GM04504 (cell line): ENCODE data around the gene PAK5.

ENCODE experiments used
- DNase-seq: peaks from one replicate; pipeline ENCODE4 v3.0.0-alpha.2; 2012; ENCODE audit warnings: low read depth

Gene PAK5

DNA sequence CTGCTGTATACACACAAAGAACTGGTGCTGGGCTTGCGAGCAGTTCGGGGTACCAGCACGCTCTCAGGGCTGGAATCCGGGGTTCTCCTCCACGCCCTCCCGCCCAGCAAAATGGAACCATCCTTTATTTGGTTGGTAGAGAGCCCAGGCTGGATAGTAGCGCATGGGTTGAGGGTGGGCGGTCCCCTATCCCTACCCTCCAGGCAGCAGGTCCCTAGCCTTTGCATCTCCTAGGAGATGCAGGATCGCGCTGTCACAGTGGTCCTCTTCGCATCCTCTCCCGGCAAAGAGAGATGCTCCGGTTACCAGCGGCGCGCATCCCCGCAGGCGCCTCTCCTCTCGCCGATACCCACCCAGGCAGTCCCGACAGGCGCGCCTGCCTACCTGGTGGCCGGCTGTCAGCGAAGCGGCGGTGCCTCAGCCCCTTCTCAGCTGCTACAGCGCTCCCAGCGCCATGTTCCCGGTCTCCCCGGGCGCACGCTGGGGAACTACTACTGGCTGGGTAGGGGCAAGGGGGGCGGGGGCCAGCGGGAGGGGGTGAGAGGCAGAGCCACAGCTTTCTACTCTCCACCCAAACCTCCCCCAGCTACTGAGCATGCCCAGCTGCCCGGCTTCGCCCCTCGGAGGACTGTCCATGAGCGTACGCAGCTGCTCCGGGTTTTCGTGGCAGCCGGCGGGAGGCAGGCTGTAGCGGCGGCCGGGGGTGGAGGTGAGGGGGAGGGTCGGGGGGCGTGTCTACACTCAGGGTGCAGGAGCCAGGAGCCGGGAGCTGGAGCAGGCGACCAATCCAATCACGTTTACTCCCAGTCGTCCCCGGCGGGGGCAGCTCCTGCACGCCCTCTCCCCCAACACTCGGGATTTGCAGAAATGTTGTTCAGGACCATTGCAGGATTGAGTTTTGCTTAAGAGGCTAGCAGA lies at the start of gene PAK5:
Gene PAK5, minus strand, starts transcription at position 699 of the 918 bp plus-strand sequence. CDS start 194,748 bp downstream, outside the sequence.
- no peak for DNase-seq

DNA sequence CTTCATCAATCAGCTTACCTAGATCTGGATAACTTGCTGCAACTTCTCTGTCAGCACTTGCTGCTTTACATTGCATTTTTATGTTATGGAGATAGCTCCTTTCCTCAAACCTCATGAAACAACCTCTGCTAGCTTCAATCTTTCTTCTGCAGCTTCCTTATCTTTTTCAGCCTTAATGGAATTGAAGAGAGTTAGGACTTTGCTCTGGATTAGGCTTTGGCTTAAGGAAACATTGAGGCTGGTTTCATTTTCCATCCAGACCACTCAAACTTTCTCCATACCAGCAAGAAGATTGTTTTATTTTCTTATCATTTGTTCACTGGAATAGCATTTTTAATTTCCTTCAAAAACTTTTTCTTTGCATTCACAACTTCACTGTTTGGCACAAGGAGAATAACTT lies 48.8 kb upstream of the PAK5 start:
- DNase-seq = no peak

DNA sequence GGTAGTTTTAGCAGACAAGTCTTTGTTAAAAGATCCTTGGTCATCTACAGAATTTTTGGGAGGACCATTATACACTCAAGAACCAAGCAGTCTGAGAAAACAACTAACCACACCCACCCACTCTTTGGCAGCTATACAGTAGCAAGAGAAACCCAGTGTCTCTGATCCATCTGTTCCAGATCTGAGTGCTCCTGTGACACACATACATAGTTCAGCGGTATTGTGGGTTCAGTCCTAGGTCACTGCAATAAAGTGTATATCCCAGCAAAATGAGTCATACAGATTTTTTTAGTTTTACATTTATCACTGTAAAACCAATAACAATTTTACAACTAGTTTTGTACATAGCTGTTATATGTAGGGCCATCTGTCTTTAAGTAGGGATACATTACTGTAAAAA lies 47.4 kb upstream of the PAK5 start:
- DNase-seq = peak; percentile 6

DNA sequence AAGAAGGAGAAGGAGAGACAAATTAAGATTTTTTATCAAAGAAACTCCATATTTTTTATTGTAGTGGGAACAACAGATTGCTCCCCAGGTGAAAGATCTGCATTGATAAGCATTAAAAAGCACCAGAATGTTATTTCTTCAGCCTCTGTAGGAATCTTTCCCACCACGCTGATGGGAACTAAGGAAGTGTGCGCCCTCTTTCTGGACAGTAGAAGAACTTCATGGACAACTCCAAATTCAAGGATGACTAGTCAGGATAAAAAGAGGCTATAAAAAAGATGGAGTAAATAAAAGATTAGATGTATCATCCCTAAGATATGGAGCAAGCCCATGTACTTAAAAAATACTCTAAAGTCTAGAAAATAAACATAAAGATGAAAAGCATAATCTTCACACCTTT lies 45.8 kb upstream of the PAK5 start:
- DNase-seq = no peak

DNA sequence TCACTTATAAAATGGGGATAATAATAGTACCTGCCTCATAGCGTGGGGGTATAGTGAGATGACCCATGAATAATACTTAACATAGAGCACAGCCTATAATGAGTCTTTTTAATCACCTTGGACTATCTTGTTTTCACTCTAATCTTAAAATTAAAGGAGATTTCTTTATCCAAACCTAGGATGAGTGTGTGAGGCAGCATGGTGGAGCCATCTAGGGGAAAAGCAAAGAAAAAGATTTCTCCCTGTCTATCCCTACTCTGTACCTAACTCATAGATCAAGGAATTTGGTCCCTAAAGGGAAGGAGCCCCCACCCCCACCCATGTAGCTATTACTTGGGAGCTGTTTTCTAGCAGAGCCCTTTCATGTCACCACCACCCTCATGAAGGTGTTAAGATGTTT lies 45.2 kb upstream of the PAK5 start:
- DNase-seq = no peak

DNA sequence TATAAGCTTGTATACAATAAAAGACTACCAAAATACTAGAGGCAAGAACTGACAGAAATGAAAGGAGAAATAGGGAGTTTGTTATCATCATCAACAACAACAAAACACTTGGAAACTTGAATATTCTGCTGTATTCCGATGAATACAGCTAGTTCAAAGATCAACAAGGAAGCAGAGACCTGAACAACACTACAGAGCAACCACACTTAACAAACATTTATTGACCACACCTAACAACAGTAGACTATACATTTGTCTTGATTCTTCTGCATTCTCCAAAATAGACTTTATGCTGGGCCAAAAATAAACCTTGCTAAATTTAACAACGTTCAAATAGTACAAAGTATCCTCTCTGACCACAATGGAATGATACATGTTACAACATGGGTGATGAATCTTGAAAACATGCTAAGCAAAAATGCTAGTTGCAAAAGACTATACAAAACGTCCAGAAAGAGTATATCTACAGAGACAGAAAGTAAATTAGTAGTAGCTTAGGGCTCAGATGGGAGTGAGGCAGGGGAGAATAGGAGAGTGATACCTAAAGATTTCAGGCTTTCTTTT lies 39.1 kb upstream of the PAK5 start:
- no peak for DNase-seq

DNA sequence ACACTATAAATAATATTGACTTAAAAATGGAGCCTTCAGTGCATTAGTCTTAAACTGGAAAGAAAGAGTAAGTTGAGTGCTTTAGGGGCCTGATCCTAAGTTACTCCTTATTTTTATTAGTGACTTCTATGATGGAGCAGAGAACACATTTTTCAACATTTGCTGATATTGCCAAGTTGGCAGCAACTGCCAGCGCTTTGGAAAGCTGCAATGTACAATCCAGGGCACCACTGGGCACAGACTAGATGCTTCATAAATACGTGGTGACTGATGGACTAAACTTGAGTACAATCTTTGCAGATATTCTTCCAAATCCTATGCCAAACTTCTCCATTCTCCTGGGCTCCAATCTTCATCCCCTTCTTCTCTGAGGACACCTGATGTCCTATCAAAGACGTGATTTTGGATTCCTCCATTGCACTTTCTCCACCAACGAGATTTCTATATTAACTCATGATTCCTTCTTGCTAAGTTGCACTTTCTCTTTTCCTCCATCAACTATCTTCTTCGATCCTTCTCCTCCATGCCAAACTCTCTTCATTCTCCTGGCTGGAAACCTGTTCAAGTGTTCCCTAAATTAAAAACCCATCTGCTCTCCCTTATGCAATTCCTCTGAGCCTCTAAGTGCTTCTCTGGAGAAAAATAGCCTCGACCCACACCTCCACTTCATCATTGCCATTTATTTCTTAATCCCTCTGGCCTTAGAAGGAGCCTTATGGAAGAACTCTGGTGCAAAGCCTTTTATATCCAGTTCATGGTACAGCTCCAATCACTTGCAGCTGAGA lies 28.5 kb upstream of the PAK5 start:
- no peak for DNase-seq

DNA sequence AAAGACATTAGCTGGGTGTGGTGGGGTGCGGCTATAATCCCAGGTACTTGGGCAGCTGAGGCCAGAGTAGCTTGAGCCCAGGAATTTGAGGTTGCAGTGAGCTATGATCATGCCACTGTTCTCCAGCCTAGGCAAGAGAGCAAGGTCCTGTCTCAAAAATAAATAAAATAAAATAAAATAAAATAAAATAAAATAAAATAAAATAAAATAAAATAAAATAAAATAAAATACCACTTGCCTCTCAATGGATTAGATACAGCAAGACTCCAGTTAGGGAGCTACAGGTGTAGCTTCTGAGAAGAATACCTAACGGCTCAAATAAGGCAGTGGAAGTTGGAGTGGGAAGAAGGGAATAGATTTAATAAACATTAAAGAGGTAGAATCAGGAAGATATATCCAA lies 13.7 kb upstream of the PAK5 start:
- no peak for DNase-seq

DNA sequence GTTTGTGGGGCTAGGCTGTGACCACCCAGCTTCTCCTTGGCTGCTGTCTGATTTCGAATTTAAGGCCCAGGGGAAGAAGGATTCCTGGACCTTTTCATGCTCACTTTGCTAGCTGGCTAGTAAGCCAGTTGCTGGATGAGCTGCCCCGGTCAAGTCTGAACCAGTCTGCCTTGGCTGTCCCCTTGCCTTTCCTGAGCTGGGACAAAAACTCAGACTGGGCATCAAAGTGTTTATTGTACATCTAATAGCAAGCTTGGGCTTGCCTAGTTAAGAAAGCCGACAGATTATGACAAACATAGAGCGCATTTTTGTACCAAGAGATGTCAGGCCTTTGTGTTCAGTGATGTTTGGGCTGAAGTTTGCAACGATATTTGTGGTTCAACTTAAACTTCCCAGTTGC lies 750 bp upstream of the PAK5 start:
- no peak for DNase-seq

DNA sequence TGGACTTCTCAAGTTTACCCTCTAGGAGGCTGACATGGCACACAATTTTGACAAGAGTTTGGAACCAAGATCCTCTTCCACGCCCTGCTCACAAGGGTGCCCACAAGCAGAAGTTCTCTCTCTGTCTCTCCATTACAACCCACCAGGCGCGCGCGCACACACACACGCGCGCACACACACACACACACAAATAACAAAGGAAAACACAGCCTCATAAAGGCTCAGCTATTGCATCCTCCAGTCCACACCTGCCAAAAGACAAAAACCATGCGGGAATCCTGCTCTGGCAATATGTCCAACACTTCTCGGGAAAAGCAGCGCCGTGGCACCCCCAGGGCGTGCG lies 870 bp downstream of the PAK5 start:
- no peak for DNase-seq

DNA sequence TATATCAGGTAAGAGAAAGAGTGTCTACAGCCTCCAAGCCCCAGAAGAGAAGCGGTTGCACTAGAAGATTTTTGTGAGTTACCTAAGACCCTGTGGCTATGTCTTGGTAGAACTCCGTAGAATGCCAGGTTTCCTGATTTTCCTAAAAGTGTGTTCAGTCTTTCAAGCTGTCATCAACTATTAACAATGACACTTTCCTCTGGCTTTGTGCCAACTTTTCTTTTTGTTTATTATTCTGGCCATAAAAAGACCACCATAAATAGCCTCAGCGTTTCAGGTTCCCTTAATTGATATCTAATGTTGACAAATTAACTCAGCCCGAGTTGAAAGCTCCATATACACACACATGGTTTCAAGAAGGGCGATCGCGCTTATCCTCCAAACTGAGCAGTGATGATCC lies 1.2 kb downstream of the PAK5 start:
- DNase-seq = no peak

DNA sequence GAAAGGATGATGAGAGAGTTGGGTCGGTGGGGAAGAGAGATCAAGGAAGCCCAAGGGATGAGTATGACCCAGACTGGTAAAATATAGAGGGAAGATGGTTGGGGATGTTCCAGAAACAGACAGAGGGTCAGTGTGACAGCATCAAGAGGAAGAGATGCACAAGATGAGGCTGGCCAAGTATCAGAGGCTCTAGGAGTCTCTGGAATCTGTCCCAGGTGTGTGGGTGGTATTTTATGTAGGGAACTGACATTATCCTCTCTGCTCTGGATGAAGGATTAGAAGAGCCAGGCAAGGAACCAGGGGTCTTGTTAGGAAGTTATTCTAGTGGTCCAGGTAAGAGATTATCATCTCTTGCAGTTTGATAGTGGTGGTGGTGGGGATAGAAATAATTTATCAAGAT lies 3.6 kb downstream of the PAK5 start:
- DNase-seq = no peak

DNA sequence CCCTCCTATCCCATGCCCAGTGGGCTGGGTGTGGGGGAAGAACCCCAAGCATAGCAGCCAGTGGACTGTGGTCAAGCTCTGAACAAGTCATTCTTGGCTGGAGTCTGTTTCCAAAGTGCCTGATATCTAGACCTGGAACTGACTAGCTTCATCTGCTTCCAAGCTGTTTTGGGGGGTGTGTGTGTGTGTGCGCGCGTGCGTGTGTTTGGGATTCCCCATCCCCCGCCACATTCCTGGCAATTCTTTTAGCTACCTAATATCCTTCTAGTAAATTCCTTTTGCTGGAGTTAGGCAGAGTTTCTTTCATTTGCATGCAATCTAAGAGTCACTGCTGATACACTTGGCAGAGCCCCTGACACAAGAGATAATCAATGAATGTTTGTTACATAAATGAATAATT lies 7.8 kb downstream of the PAK5 start:
- DNase-seq = no peak

DNA sequence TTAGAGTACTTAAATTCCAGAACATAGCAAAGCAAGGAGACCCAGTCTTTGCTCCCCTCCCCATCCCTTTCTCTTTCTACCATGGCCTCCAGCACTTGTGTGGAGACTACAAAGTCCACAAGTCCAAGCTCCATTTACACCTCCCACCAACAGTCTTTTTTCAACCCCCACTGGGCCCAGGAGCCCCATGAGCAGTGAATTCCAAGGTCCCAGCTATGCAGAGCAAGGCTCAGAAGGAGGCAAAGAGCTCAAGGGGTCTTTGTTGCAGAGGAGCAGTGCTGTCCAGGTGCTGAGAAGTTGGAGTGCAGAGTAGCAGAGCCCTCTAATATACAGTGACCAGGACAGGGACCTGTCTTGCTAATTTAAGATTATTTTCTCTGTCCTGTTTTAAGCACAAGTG lies 9.0 kb downstream of the PAK5 start:
- no peak for DNase-seq

DNA sequence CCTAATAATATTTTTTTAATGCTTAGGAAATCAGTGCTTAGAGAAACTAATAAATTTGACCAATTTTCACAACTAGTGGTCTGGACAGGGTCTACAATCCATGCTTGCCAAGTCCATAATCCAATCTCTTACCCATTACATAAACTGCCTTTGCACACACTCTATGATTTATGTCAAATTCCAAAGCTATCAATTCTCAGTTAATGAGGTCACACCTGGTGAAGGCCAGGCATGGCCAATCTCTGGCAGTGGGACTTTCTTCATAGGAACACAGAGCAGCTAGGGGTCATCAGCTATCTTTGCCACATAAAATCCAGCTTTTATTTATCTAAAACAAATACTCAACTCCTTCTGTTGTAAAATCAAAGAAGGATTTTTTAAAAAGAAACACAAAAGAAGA lies 21.2 kb downstream of the PAK5 start:
- DNase-seq = no peak

DNA sequence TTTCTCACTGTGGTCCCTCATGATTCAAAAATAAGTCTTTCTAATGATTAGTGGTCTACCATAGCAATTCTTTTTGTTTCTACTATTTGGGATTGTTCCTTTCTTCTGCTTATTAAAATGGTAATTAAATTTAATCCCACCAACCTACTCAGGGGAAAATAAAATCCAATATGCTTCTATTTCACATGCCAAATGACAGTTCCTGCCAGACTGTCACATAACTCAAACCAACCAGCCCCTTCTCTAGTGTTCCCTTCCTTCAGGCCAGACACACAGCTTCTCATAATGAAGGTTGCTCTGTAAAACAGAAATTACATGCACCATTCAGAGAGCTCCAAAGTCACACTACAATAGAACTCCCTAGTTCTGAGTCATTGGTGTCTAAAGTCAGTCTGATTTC lies 23.2 kb downstream of the PAK5 start:
- no peak for DNase-seq

DNA sequence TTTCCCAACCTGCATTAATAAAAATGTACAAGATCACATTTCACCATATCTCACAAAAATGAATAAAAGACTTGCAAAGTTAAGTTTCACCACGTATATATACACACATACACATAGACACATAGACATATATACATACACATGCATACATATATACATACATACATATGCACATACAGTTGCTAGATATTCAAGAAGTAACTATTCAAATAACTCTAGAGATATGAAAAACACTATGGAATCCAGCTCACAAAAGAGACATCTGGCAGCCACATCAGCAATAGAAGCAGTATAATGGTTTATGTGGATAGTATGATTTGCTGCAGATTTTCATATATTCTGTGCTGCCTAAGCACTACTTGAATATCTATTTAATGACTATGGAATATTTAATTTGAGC lies 28.1 kb downstream of the PAK5 start:
- no peak for DNase-seq

DNA sequence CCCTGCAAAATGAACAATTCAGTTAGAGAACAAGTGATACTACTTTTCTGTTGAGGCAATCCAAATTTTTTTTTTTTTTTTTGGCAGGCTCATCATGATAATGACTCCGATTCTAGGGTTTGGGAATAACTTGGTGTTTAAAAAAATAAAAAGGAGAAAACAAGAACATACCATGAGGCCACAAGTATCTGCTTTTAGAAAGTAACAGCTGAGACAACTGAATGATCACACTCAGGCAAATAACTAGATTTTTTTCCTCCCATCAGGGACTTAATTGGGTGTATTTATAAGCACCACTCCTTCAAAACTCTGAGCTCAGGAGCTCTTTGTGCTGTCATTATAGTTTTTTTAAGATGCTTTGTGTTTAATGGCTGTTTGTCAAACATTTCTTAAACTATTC lies 29.6 kb downstream of the PAK5 start:
- no peak for DNase-seq

DNA sequence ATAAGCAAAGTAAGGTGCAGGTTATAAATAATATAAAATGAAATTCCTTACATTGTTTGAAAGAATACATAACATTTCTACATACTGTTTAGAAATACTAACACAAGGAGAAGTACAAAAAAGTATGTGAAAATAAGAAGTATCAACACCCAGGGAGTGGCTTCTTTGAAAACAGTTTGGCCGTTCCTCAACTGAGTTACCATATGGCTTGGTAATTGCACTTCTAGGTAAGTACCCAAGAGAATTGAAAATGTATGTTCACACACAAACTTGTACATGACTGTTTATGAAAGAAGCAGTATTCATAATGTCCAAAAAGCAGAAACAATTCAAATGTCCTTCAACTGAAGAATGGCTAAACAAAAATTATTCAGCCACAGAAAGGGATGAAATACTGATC lies 30.7 kb downstream of the PAK5 start:
- no peak for DNase-seq

DNA sequence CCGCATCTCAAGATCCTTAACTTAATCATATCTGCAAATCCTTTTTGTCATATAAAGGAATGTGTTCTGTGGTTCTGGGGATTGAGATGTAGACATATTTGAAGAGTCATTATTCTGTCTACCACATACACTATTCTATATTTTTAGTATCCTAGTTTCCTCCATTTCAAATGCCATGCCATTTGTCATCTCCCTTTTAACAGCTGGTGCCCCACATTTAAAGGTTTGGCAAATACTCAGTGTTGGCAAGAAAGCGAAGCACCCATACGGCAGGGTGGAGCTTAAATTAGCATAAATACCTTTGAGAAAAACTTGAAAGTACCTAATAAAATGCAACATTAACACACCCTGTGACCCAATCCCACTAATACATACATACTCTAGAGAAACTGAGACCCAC lies 31.7 kb downstream of the PAK5 start:
- no peak for DNase-seq

DNA sequence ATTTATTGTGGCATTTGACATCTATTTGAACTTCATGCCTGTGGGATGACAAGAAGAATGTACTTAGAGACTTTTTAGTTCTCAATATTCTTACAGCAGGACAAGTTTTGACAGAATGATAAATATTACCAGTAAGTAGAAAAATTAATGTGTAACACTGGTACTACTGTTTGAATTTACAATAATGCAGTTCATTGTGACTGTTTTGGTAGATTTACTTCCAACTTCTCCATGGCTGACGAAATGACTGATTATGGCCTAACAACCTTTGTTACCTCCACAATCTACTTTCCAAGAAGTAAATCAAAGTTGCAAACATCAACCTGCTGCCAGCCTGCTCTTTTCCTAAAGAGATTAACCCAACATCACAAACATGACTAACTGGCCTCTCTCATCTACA lies 38.5 kb downstream of the PAK5 start:
- no peak for DNase-seq

DNA sequence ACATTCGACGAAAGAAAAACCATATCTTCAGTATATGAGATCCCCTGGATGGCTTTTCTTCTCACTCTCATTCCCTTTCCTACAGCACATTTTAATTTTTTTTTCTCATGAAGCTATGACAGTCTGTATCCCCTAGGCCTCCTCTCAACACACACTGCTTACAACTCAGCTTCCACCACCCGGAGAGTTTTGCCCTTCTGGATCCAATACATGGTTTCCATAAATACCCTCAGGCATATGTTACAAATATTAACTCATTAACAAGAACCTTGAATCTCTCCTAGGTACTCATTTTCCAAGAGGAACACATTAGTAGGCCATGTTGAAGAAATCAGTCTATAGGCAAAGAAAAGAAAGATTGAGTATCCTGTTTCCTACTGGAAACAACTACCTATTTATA lies 44.0 kb downstream of the PAK5 start:
- DNase-seq = no peak

DNA sequence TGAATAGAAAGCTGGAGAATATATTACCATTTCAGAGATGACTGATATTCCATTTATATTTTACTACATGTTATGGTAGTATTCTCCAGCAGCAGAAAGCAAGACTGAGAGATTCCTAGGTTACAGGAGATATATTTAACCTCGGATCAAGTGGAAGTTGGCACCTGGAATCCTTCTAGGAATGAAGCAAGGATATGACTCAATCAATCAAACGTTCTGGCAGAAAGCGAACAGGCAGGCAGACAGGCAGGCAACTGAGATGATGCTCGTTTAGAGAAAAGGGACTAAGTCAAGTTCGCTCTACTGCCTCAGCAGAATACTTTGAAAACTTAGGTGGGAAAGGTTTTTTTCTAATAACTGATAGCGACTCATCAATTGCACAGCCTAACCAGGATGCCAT lies 46.2 kb downstream of the PAK5 start:
- no peak for DNase-seq
